IMR-90 (cell line): ENCODE data around the gene DAD1. TPM values are rescaled to one million over a fixed set of nuclear protein-coding genes. Genes with fewer than 3 reads are reported as not detected.

ENCODE experiments used
- ATAC-seq: fragments of 200-7000 bp; cut with Tn5 transposase; 2 replicates; pipeline ENCODE4 v1.9.1; 2020; ENCODE audit warnings: low read depth, mild to moderate bottlenecking, moderate library complexity
- BruUV-seq: library from RNA; stranded (reverse); fragments of 400-500 nt; replicated peaks from 2 replicates; lab custom pipeline; 2021; lab: Mats Ljungman, UMichigan
- CTCF ChIA-PET: fragments of 300-600 bp; formaldehyde crosslinking; extraction: SDS; loops from one replicate; lab custom pipeline; 2021; ENCODE audit warnings: antibody characterized with exemption; lab: Yijun Ruan, JAX
- POLR2A ChIA-PET: fragments of 300-600 bp; sonication (Branson Sonifier 250); formaldehyde crosslinking; loops from one replicate; lab custom pipeline; 2022; ENCODE audit warnings: antibody characterized with exemption; ENCODE audit not compliant: unreplicated experiment; lab: Charles Lee
- DNase-seq: peaks from one replicate; pipeline ENCODE4 v3.0.0; 2013
- H2AFZ ChIP-seq: replicated peaks from 2 replicates; pipeline ENCODE3; 2013; ENCODE audit warnings: low read length, mild to moderate bottlenecking; ENCODE audit not compliant: poor library complexity
- H2AK5ac ChIP-seq: 2 replicates; pipeline ENCODE4 v1.6.1; 2013; ENCODE audit warnings: low read depth, low read length, inconsistent platforms
- H2AK9ac ChIP-seq: replicated peaks from 2 replicates; pipeline ENCODE3; 2013; ENCODE audit warnings: mild to moderate bottlenecking, low read depth, low read length, moderate library complexity; ENCODE audit not compliant: poor library complexity
- H2BK120ac ChIP-seq: 2 replicates; pipeline ENCODE4 v1.6.1; 2013; ENCODE audit warnings: low read depth, low read length, inconsistent platforms
- H2BK15ac ChIP-seq: 3 replicates; pipeline ENCODE4 v1.6.1; 2013; ENCODE audit warnings: low read depth, low read length, inconsistent platforms
- H2BK20ac ChIP-seq: 2 replicates; pipeline ENCODE4 v1.6.1; 2013; ENCODE audit warnings: low read depth, mild to moderate bottlenecking, inconsistent platforms, low read length, moderate library complexity
- H2BK5ac ChIP-seq: 2 replicates; pipeline ENCODE4 v1.6.1; 2013; ENCODE audit warnings: mild to moderate bottlenecking, low read depth, low read length, inconsistent platforms; ENCODE audit not compliant: poor library complexity, severe bottlenecking
- H3K14ac ChIP-seq: replicated peaks from 2 replicates; pipeline ENCODE4 v1.6.1; 2013; ENCODE audit warnings: low read depth, low read length, inconsistent platforms
- H3K18ac ChIP-seq: 2 replicates; pipeline ENCODE4 v1.6.1; 2013; ENCODE audit warnings: low read depth, low read length, control low read depth
- H3K23ac ChIP-seq: 2 replicates; pipeline ENCODE4 v1.6.1; 2013; ENCODE audit warnings: low read depth, low read length, inconsistent platforms
- H3K27ac ChIP-seq: 2 replicates; pipeline ENCODE4 v1.5.1; 2013; ENCODE audit warnings: mild to moderate bottlenecking, control low read depth, low read length; ENCODE audit not compliant: insufficient read depth
- H3K27me3 ChIP-seq: 2 replicates; pipeline ENCODE4 v1.6.1; 2013; ENCODE audit warnings: low read length; ENCODE audit not compliant: control insufficient read depth, insufficient read depth
- H3K36me3 ChIP-seq: 2 replicates; pipeline ENCODE4 v1.6.1; 2013; ENCODE audit warnings: low read length, mixed read lengths; ENCODE audit not compliant: control insufficient read depth, insufficient read depth
- H3K4ac ChIP-seq: 2 replicates; pipeline ENCODE4 v1.6.1; 2013; ENCODE audit warnings: low read depth, low read length, inconsistent platforms
- H3K4me1 ChIP-seq: 2 replicates; pipeline ENCODE4 v1.6.1; 2013; ENCODE audit warnings: low read length, mixed read lengths; ENCODE audit not compliant: control insufficient read depth, insufficient read depth
- H3K4me2 ChIP-seq: 2 replicates; pipeline ENCODE4 v1.6.1; 2013; ENCODE audit warnings: low read depth, mild to moderate bottlenecking, control low read depth, low read length, moderate library complexity
- H3K4me3 ChIP-seq: 2 replicates; pipeline ENCODE4 v1.5.1; 2013; ENCODE audit warnings: low read depth, mild to moderate bottlenecking, control low read depth, low read length, moderate library complexity; ENCODE audit not compliant: insufficient read depth
- H3K56ac ChIP-seq: 2 replicates; pipeline ENCODE4 v1.6.1; 2013; ENCODE audit warnings: low read length, inconsistent platforms; ENCODE audit not compliant: insufficient read depth; ENCODE audit errors: extremely low read depth
- H3K79me1 ChIP-seq, 2 experiments: 2 replicates each; pipeline ENCODE4 v1.6.1; 2013; ENCODE audit warnings: low read length in 2 of 2, inconsistent platforms in 1 of 2, low read depth in 1 of 2
- H3K9ac ChIP-seq: 2 replicates; pipeline ENCODE4 v1.6.1; 2013; ENCODE audit warnings: low read depth, low read length, control low read depth
- H3K9me1 ChIP-seq: 2 replicates; pipeline ENCODE4 v1.6.1; 2013; ENCODE audit warnings: low read length, inconsistent platforms; ENCODE audit not compliant: insufficient read depth
- H3K9me3 ChIP-seq: 2 replicates; pipeline ENCODE4 v1.6.1; 2013; ENCODE audit warnings: low read length; ENCODE audit not compliant: control insufficient read depth, insufficient read depth
- H4K20me1 ChIP-seq: 2 replicates; pipeline ENCODE4 v1.6.1; 2013; ENCODE audit warnings: low read length, inconsistent platforms; ENCODE audit not compliant: insufficient read depth
- H4K5ac ChIP-seq: 2 replicates; pipeline ENCODE4 v1.6.1; 2013; ENCODE audit warnings: mild to moderate bottlenecking, low read depth, low read length, control low read depth
- H4K8ac ChIP-seq, 2 experiments: 2 replicates each; pipeline ENCODE4 v1.6.1; 2013; ENCODE audit warnings: low read depth in 2 of 2, low read length in 2 of 2, control low read depth in 1 of 2, inconsistent platforms in 1 of 2
- H4K91ac ChIP-seq: 2 replicates; pipeline ENCODE4 v1.6.1; 2013; ENCODE audit warnings: low read depth, low read length, inconsistent platforms; ENCODE audit not compliant: insufficient read depth
- MXI1 ChIP-seq: IDR thresholded peaks from 2 replicates; pipeline ENCODE4 v1.6.1; 2012; ENCODE audit warnings: low read depth, mild to moderate bottlenecking, low read length, moderate library complexity, borderline replicate concordance
- whole genome bisulfite sequencing, 2 experiments: methylation state at CpG; one replicate each; pipeline versions ENCODE4 v1.1.5 to v1.1.7; 2013; ENCODE audit warnings: missing lambda C conversion rate in 2 of 2; ENCODE audit not compliant: insufficient read length in 1 of 2; ENCODE audit errors: extremely low coverage in 2 of 2; 5-methylcytosine and 5-hydroxymethylcytosine counted together
- dilution Hi-C: fragments of 300-500 bp; cut with HindIII; formaldehyde crosslinking; loops from one replicate; pipeline ENCODE4 v1.14.3; 2018; ENCODE audit warnings: low sequenced_read_pairs; ENCODE audit not compliant: unreplicated experiment
- in situ Hi-C: fragments of 300-500 bp; cut with MboI; formaldehyde crosslinking; loops from 3 replicates; pipeline ENCODE4 v1.14.3; 2019; ENCODE audit warnings: low sequenced_read_pairs, inconsistent platforms, mixed read lengths
- intact Hi-C: fragments of 100-400 bp; cut with micrococcal nuclease; formaldehyde crosslinking; loops from 2 replicates; pipeline ENCODE4 v1.10.0; 2022
- polyA plus RNA-seq, 3 experiments: library from polyadenylated mRNA; depleted of rRNA; stranded (reverse); fragments of >200 nt; gene quantifications; 2 replicates each; pipeline ENCODE4 v1.2.3, GENCODE V29; 2012; ENCODE audit warnings: low replicate concordance in 1 of 3
- total RNA-seq: library from RNA; depleted of rRNA; stranded (reverse); fragments of >200 nt; gene quantifications from 2 replicates; pipeline ENCODE4 v1.2.3, GENCODE V29; 2012

Gene DAD1
- total and polyA plus RNA-seq, 2 of the 4 experiments (the other 2 are of a cell fraction), result 396 to 496 TPM

- Histone ChIP-seq H3K4ac (no peak overlapping the region), H3K4me3 (no peak overlapping the region), H3K27me3 (no peaks in the 10 kb centered on the region; the same call in 1 of the 2 replicates), H3K79me1 (peaks cover 4 to 7% of the 10 kb centered on the region in 2 experiments; a peak in 2 of 4 replicates), H4K8ac (no peak overlapping the region), H3K14ac (no peak overlapping the region), H2BK120ac (no peak overlapping the region), H2BK5ac (no peak overlapping the region), H2AFZ (no peak overlapping the region), H3K23ac (no peak overlapping the region), H3K4me2 (no peak overlapping the region), H3K27ac (no peak overlapping the region), H2AK5ac (no peak overlapping the region), H2AK9ac (no peak overlapping the region), H4K5ac (no peak overlapping the region), H3K56ac (no peak overlapping the region), H4K20me1 (no peaks in the 10 kb centered on the region), H4K91ac (no peak overlapping the region), H3K36me3 (no peaks in the 10 kb centered on the region), H3K9ac (no peak overlapping the region), H2BK20ac (no peak overlapping the region), H3K9me1 (peaks cover 7% of the 10 kb centered on the region), H3K18ac (no peak overlapping the region), H2BK15ac (no peak overlapping the region), H3K4me1 (peaks cover 2% of the 10 kb centered on the region), H3K9me3 (no peaks in the 10 kb centered on the region)
- ChIA-PET CTCF (interaction anchor here (2.2 kb wide), 1 partner anchor 23 kb away, joined by 6 read pairs; no protein-coding TSS in a partner anchor), POLR2A (no interaction called here)
- intact Hi-C loops, result no loop called here
- ATAC-seq, result no peak
- DNase-seq, result no peak
- dilution Hi-C loops, result no loop called here
- in situ Hi-C loops, result no loop called here
- no peak for TF ChIP-seq MXI1
- WGBS, 2 experiments, result 60% methylated on average over 1 of the region's 3 CpGs; no CpG with 5 or more reads in 1 of the 2 experiments
- BruUV-seq, result no TSS peak
Observed at GRCh38 chr14:22593189-22593588, 4.2 kb upstream of the DAD1 start.
